GM19043 (cell line): Measurements from ENCODE around the gene IFNA16.
A peak's percentile ranks its signal among the peaks of the same experiment; 100 is the strongest.
"Not testable (repeated sequence)": the region's sequence is repeated elsewhere in the genome, so short reads cannot be mapped to it uniquely, and the experiment has no call there.

Experiments used
- ATAC-seq: cut with Tn5 transposase; IDR thresholded peaks from one replicate; pipeline ENCODE4 v1.9.1; 2021; ENCODE audit warnings: low read depth; ENCODE audit not compliant: unreplicated experiment

The IFNA16 gene

GRCh38 chr9:21217211-21217610 is at the start of gene IFNA16:
TSS of gene IFNA16 (minus strand) at chr9:21217311. CDS start at chr9:21217305, 6 bp downstream.
- not testable (repeated sequence) for ATAC-seq

DNA sequence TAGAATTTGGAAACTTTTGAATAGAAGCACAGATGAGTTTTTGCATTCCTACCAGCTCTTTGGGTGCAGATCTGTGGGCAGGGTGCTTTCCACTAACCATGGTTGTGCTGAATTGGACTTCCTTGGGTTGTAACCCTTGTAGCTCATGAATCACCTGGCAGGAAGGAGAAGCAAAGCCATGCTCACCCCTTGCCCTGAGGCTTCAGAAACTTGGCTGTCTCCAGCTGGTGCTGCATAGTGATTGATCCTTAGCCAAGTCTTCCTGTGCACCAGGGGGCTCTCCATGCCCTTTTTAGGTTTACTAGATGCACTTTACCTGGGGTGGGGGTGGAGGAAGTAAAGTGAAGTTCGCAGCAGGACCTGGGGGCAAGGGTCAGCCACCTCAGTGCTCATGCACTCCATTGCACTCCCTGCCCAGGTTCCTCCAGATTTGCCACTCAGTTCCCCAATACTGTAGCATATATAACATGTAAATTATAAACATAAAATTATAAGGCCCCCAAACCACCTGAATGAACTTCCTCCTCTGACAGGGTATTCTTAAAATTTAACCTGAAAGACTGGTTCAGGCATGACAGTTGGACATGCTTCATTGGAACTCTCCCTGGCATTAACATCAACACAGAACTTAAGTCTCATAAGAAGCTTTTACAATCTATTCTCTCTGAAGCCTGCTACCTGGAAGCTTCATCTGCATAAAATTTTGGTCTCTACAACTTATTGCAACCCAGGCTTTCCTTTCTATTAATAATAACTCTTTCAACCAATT is 48.5 kb upstream of the IFNA16 start:
- no peak for ATAC-seq

DNA sequence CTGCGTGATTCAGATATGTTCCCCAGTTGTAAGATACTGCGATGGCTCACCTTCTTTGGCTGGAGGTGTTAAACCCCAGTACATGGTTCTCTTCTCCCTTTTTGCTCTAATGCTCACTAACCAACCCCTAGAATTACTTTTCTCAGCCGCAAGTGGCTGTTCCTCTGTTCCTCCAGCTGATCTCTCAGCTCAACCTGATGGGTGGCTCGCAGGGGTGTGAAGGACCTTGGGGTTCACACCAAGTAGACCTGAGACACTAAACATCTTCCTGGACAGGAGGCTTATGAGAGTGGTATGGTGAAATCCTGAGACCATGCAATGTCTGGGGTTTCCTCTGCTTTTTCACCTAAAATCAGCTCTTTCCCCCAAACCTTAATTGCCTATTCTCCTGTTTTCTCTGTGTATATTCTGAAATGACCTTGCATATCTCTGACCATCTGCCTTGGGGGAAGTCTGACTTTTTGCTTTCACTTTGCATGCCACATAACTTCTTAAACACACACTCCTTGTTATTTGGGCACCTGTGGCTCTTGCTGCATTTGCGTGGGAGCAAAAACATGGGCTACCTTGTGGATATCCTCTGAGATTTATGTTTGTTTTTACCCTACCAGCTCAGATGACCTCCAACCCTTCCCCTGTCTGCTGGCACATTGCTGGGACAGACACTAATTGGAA is 38.6 kb upstream of the IFNA16 start:
- ATAC-seq, result no peak

GRCh38 chr9:21252721-21253547 is 35.8 kb upstream of the IFNA16 start:
- peak; percentile 81 for ATAC-seq

DNA sequence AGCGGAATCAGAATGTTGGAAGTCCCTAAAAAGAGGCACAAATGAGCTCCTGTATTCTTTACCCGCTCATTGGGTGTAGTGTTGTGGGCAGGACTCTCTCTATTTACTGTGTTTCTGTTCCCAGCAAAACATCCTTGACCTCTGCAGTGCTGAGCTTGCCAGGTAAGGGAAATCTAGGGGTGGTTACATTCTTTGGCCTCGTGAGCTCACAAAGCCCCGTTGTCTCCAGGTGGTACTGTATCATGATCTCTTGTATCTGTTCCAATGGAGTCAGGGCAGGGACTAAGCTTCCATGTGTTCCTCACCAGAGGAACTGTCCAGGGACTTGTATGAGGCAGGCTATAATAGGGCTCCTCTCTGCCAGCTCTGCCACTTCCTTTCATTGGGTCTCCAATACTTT is 34.5 kb upstream of the IFNA16 start:
- ATAC-seq, result no peak

GRCh38 chr9:21251190-21251589 is 34.1 kb upstream of the IFNA16 start:
- ATAC-seq, result no peak

- ATAC-seq, result no peak
Measured at GRCh38 chr9:21244836-21245235, 27.7 kb upstream of the IFNA16 start.

GRCh38 chr9:21239911-21240310 is 22.8 kb upstream of the IFNA16 start, which contains the start of gene IFNA14:
TSS of gene IFNA14 (minus strand) at chr9:21240005. CDS start at chr9:21239935, 70 bp downstream.
- no peak for ATAC-seq

GRCh38 chr9:21236360-21236714 is 19.2 kb upstream of the IFNA16 start:
- not testable (repeated sequence) for ATAC-seq

DNA sequence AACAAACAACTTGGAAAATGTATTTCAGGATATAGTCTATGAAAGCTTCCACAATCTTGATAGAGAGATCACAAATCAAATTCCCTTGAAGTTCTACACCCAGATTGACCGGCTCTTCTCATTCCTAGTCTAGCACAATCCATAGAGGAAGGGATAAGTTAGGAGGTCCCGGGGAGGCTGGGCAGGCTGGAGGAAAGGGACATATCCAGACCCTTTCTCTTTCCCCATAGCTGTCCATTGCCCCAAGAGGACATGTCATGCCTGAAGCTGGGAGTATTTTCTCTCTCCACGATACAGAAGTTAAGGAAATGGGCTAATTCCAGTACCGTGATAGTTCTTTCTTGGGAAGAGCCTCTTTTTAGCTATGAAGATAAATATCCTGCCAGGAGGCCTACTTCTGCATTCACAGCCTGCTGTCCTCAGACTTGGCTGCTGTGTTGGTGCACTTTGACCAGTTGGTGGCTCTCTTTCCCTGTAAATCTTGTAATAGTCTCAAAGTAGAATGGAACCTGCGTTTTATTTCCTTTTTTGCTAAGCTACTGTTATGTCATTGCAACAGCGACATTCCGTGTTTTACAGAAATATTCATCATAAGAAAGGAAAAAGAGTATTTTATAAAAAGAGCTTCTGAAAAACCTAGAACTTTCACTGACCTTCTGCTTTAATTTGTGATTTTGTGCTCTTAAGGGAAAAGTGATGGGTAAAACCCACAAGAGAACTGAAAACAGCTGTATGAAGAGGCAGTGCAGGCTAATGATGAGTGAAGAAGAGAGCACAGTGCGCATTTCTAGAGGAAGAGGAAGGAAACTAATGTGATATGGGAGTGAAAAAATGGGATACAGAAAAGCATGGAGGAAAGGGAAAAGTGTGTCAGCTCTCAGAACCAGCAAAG is 18.6 kb upstream of the IFNA16 start:
- peak; percentile 76 for ATAC-seq

- ATAC-seq, result no peak
Measured at GRCh38 chr9:21234153-21234687, 17.1 kb upstream of the IFNA16 start.

GRCh38 chr9:21233258-21233657 is 16.1 kb upstream of the IFNA16 start:
- ATAC-seq, result no peak

- ATAC-seq, result no peak
Measured at GRCh38 chr9:21228122-21228521, 11.0 kb upstream of the IFNA16 start, which contains the start of gene IFNA17. TSS of gene IFNA17 (minus strand) at chr9:21228222. CDS start at chr9:21228173, 49 bp downstream.

- peak; percentile 70 for ATAC-seq
Measured at GRCh38 chr9:21213411-21214326, 3.4 kb downstream of the IFNA16 start.

- ATAC-seq, result not testable (repeated sequence)
Measured at GRCh38 chr9:21212160-21212559, 5.0 kb downstream of the IFNA16 start.

GRCh38 chr9:21210782-21211181 is 6.3 kb downstream of the IFNA16 start:
- not testable (repeated sequence) for ATAC-seq

DNA sequence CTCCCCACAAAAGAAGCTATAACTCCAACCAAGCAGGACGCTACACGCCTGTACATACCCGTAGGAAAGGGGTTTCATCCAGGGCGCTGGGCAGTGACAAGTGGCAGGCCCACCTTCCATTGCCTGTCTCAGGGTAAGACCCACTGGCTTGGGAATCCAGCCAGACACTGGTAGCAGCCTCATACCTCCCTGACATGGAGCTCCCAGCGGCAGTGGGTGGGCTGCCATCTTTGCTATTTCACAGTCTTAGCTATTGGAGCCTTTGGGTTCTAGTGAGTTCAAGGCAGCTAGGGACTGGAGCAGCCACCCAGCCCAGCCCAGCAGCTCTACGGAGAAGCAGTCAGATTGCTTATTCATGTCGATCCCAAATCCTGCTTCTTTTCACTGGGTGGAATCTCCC is 6.8 kb downstream of the IFNA16 start:
- no peak for ATAC-seq

DNA sequence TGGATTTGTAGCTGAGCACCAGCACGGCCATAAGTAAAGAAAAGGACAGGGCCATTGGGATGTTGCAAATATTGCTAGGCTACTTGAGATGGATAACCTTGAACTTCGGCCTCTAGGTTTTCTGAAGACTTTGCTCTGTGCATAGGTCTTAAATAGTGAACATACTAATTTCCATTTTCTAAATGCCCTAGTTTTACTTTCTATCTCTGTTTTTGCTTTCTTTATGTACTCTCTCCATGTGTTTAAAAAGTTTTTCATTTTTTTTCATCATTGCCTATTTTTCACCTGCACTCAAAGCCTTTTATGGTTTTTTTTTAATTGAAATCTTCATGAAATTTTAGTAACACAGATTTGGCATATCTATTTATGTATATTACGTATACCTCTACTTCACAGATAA is 10.1 kb downstream of the IFNA16 start, which contains the start of gene IFNA10:
Gene IFNA10, minus strand, starts transcription at position 101 of the 400 bp plus-strand sequence. Its CDS starts 46 bp downstream, at position 55.
- not testable (repeated sequence) for ATAC-seq

- no peak for ATAC-seq
Measured at GRCh38 chr9:21205204-21205603, 11.9 kb downstream of the IFNA16 start.
